HEK293T (cell line): ENCODE results near the gene TBC1D8.

Source experiments
- CTCF ChIA-PET: fragments of 350-600 bp; formaldehyde crosslinking; extraction: SDS; loops from one replicate; lab custom pipeline; 2021; ENCODE audit warnings: antibody characterized with exemption, inconsistent platforms; lab: Yijun Ruan, JAX
- POLR2A ChIA-PET: fragments of 350-600 bp; formaldehyde crosslinking; extraction: SDS; loops from one replicate; lab custom pipeline; 2020; ENCODE audit warnings: antibody characterized with exemption, inconsistent platforms; lab: Yijun Ruan, JAX
- DNase-seq: peaks from one replicate; pipeline ENCODE4 v3.0.0; 2012; ENCODE audit warnings: mixed read lengths; ENCODE audit errors: extremely low spot score
- ARNT ChIP-seq: fragments of 450-650 bp; IDR thresholded peaks from 2 replicates; pipeline ENCODE4 v1.6.1; 2017; ENCODE audit warnings: mild to moderate bottlenecking
- BHLHE40 ChIP-seq: fragments of 450-650 bp; IDR thresholded peaks from 2 replicates; pipeline ENCODE4 v1.6.1; 2016; ENCODE audit warnings: mild to moderate bottlenecking, moderate library complexity, borderline replicate concordance
- CTBP1 ChIP-seq: fragments of 450-650 bp; IDR thresholded peaks from 2 replicates; pipeline ENCODE4 v1.6.1; 2016; ENCODE audit warnings: borderline replicate concordance
- ELF4 ChIP-seq: fragments of 450-650 bp; IDR thresholded peaks from 2 replicates; pipeline ENCODE4 v1.6.1; 2017; ENCODE audit warnings: antibody characterized with exemption
- FOXA1 ChIP-seq: fragments of 450-650 bp; IDR thresholded peaks from 2 replicates; pipeline ENCODE4 v1.6.1; 2016; ENCODE audit warnings: mild to moderate bottlenecking
- FOXK2 ChIP-seq: fragments of 450-650 bp; IDR thresholded peaks from 2 replicates; pipeline ENCODE4 v1.6.1; 2016; ENCODE audit warnings: mild to moderate bottlenecking
- FOXM1 ChIP-seq: fragments of 450-650 bp; IDR thresholded peaks from 2 replicates; pipeline ENCODE4 v1.6.1; 2017; ENCODE audit warnings: mild to moderate bottlenecking, borderline replicate concordance
- HDGF ChIP-seq: fragments of 450-650 bp; IDR thresholded peaks from 2 replicates; pipeline ENCODE4 v1.6.1; 2017; ENCODE audit warnings: antibody characterized with exemption, borderline replicate concordance
- L3MBTL2 ChIP-seq: fragments of 450-650 bp; conservative IDR thresholded peaks from 2 replicates; pipeline ENCODE4 v1.6.1; 2016; ENCODE audit warnings: mild to moderate bottlenecking
- LEF1 ChIP-seq: fragments of 450-650 bp; IDR thresholded peaks from 2 replicates; pipeline ENCODE4 v1.6.1; 2017; ENCODE audit warnings: mild to moderate bottlenecking, borderline replicate concordance
- NFRKB ChIP-seq: fragments of 450-650 bp; IDR thresholded peaks from 2 replicates; pipeline ENCODE4 v1.6.1; 2016; ENCODE audit warnings: mild to moderate bottlenecking, moderate library complexity
- PKNOX1 ChIP-seq: fragments of 450-650 bp; IDR thresholded peaks from 2 replicates; pipeline ENCODE4 v1.6.1; 2016
- SP1 ChIP-seq: fragments of 450-650 bp; IDR thresholded peaks from 2 replicates; pipeline ENCODE4 v1.6.1; 2017
- SUZ12 ChIP-seq: fragments of 450-650 bp; IDR thresholded peaks from 2 replicates; pipeline ENCODE4 v1.6.1; 2016; ENCODE audit warnings: mild to moderate bottlenecking
- TARDBP ChIP-seq: fragments of 450-650 bp; IDR thresholded peaks from 2 replicates; pipeline ENCODE4 v1.6.1; 2016
- ZNF384 ChIP-seq: fragments of 450-650 bp; IDR thresholded peaks from 2 replicates; pipeline ENCODE4 v1.6.1; 2016

The TBC1D8 gene

GRCh38 chr2:101150306-101151145, 656 bp downstream of the TBC1D8 start:
- ChIA-PET POLR2A (interaction anchor here (0.7 to 4.5 kb wide), 14 partner anchors 10 to 151 kb away, joined by 3 to 21 read pairs (median 4); partner anchors contain the start of genes CNOT11 and RPL31), CTCF (interaction anchor here (0.6 to 1.2 kb wide), 5 partner anchors 85 to 1293 kb away, joined by 3 to 4 read pairs (median 3); no protein-coding TSS in a partner anchor)
- TF ChIP-seq FOXA1 (no peak), SP1 (no peak), L3MBTL2 (peak; percentile 77)
- peak; percentile 39 for DNase-seq

- TF ChIP-seq ZNF384: no peak
- TF ChIP-seq LEF1: no peak
- no peak for TF ChIP-seq FOXK2
- TF ChIP-seq CTBP1: no peak
- no peak for TF ChIP-seq BHLHE40
- TF ChIP-seq ARNT: no peak
- no peak for TF ChIP-seq NFRKB
- no peak for TF ChIP-seq ELF4
- no peak for TF ChIP-seq L3MBTL2
- no peak for TF ChIP-seq SP1
- no peak for TF ChIP-seq FOXA1
- no peak for TF ChIP-seq HDGF
- TF ChIP-seq PKNOX1: no peak
- TF ChIP-seq SUZ12: no peak
- POLR2A ChIA-PET: interaction anchor here (1.0 to 4.5 kb wide), 7 partner anchors 9 to 147 kb away, joined by 3 to 21 read pairs (median 5); partner anchors contain the start of genes CNOT11 and RPL31
- CTCF ChIA-PET: interaction anchor here (0.9 to 1.2 kb wide), 3 partner anchors 84 to 555 kb away, joined by 3 to 4 read pairs (median 3); no protein-coding TSS in a partner anchor
- DNase-seq: no peak
Measured at GRCh38 chr2:101149241-101150192, 1.7 kb downstream of the TBC1D8 start.

- no peak for DNase-seq
- CTCF ChIA-PET: interaction anchor here (1.6 kb wide), 1 partner anchor 112 kb away, joined by 4 read pairs; no protein-coding TSS in a partner anchor
- TF ChIP-seq SUZ12: no peak
- no peak for TF ChIP-seq SP1
- POLR2A ChIA-PET: interaction anchor here (1.0 to 1.2 kb wide), 2 partner anchors 17 to 106 kb away, joined by 3 read pairs; no protein-coding TSS in a partner anchor
Measured at GRCh38 chr2:101148777-101149176, 2.4 kb downstream of the TBC1D8 start.

GRCh38 chr2:101147971-101148370, 3.2 kb downstream of the TBC1D8 start:
- CTCF ChIA-PET: interaction anchor here (1.6 kb wide), 1 partner anchor 111 kb away, joined by 4 read pairs; no protein-coding TSS in a partner anchor
- POLR2A ChIA-PET: interaction anchor here (0.7 to 1.2 kb wide), 4 partner anchors 16 to 146 kb away, joined by 3 to 4 read pairs (median 3); partner anchors contain the start of gene RPL31
- TF ChIP-seq ARNT (no peak), L3MBTL2 (no peak), HDGF (no peak), TARDBP (no peak), SP1 (no peak), LEF1 (no peak), SUZ12 (no peak), CTBP1 (no peak), FOXM1 (no peak), ELF4 (no peak), PKNOX1 (no peak), NFRKB (no peak), ZNF384 (no peak), BHLHE40 (no peak)
- DNase-seq: no peak

- no peak for DNase-seq
- TF ChIP-seq CTBP1: no peak
- TF ChIP-seq PKNOX1: no peak
- no peak for TF ChIP-seq FOXK2
- TF ChIP-seq LEF1: no peak
- no peak for TF ChIP-seq ZNF384
- TF ChIP-seq L3MBTL2: no peak
- no peak for TF ChIP-seq HDGF
- TF ChIP-seq TARDBP: no peak
- no peak for TF ChIP-seq FOXA1
- no peak for TF ChIP-seq NFRKB
- TF ChIP-seq SP1: no peak
- TF ChIP-seq FOXM1: no peak
- no peak for TF ChIP-seq SUZ12
- TF ChIP-seq ELF4: no peak
- TF ChIP-seq ARNT: no peak
- TF ChIP-seq BHLHE40: no peak
- CTCF ChIA-PET: no interaction called here
Measured at GRCh38 chr2:101147062-101147461, 4.1 kb downstream of the TBC1D8 start.

More at GRCh38 chr2:101147062-101147461, 4.1 kb downstream of the TBC1D8 start:
- POLR2A ChIA-PET: interaction anchor here (2.0 kb wide), 1 partner anchor 145 kb away, joined by 5 read pairs; the partner anchor contains the start of gene RPL31
